ENCODE data around the gene GJB1.
"Not testable (repeated sequence)": the region's sequence is repeated elsewhere in the genome, so short reads cannot be mapped to it uniquely, and the experiment has no call there.

Gene GJB1

GRCh38 chrX:71222929-71223328, at the start of gene GJB1:
Gene GJB1, plus strand, starts transcription at chrX:71223224. Its CDS starts 484 bp downstream, at chrX:71223708.
- no peak for DNase-seq
- no peak for TF ChIP-seq GATA1 (IDR thresholded peaks at IDR 0.05; ENCODE audit: low read depth, low read length)
- no peak for TF ChIP-seq POLR2A (IDR thresholded peaks at IDR 0.05; ENCODE audit: low read length)

- TF ChIP-seq POLR2A (IDR thresholded peaks at IDR 0.05; ENCODE audit: low read length) (no peak), GATA1 (IDR thresholded peaks at IDR 0.05; ENCODE audit: low read depth, low read length) (no peak)
- DNase-seq: no peak
These were observed 49.6 kb upstream of the GJB1 start for GRCh38 chrX:71173440-71173839.

- TF ChIP-seq GATA1 (IDR thresholded peaks at IDR 0.05; ENCODE audit: low read depth, low read length): no peak
- TF ChIP-seq POLR2A (IDR thresholded peaks at IDR 0.05; ENCODE audit: low read length): no peak
- DNase-seq: no peak
These were observed 48.2 kb upstream of the GJB1 start for GRCh38 chrX:71174795-71175194.

- TF ChIP-seq POLR2A (IDR thresholded peaks at IDR 0.05; ENCODE audit: low read length) (no peak), GATA1 (IDR thresholded peaks at IDR 0.05; ENCODE audit: low read depth, low read length) (no peak)
- no peak for DNase-seq
These were observed 47.5 kb upstream of the GJB1 start for GRCh38 chrX:71175531-71175930.

- DNase-seq: peak; percentile 3 to 13
- TF ChIP-seq POLR2A (IDR thresholded peaks at IDR 0.05; ENCODE audit: low read length) (no peak), GATA1 (IDR thresholded peaks at IDR 0.05; ENCODE audit: low read depth, low read length) (no peak)
These were observed 45.7 kb upstream of the GJB1 start for GRCh38 chrX:71177327-71177726.

GRCh38 chrX:71178908-71179307, 44.1 kb upstream of the GJB1 start:
- TF ChIP-seq POLR2A (IDR thresholded peaks at IDR 0.05; ENCODE audit: low read length) (no peak), GATA1 (IDR thresholded peaks at IDR 0.05; ENCODE audit: low read depth, low read length) (no peak)
- peak; percentile 73 to 86 for DNase-seq

GRCh38 chrX:71180579-71181265, 42.3 kb upstream of the GJB1 start:
- DNase-seq: not testable (repeated sequence)

GRCh38 chrX:71181558-71181909, 41.5 kb upstream of the GJB1 start:
- TF ChIP-seq GATA1 (IDR thresholded peaks at IDR 0.05; ENCODE audit: low read depth, low read length): no peak
- peak; percentile 48 to 65 for DNase-seq

GRCh38 chrX:71181910-71182799, 40.9 kb upstream of the GJB1 start:
- peak; percentile 92 to 94 for DNase-seq
- TF ChIP-seq GATA1 (IDR thresholded peaks at IDR 0.05; ENCODE audit: low read depth, low read length): no peak
- peak; percentile 86 for TF ChIP-seq POLR2A (IDR thresholded peaks at IDR 0.05; ENCODE audit: low read length)

- DNase-seq: no peak
- TF ChIP-seq GATA1 (IDR thresholded peaks at IDR 0.05; ENCODE audit: low read depth, low read length): no peak
- no peak for TF ChIP-seq POLR2A (IDR thresholded peaks at IDR 0.05; ENCODE audit: low read length)
These were observed 40.2 kb upstream of the GJB1 start for GRCh38 chrX:71182871-71183270.

GRCh38 chrX:71183341-71183740, 39.7 kb upstream of the GJB1 start:
- DNase-seq: no peak
- no peak for TF ChIP-seq GATA1 (IDR thresholded peaks at IDR 0.05; ENCODE audit: low read depth, low read length)
- TF ChIP-seq POLR2A (IDR thresholded peaks at IDR 0.05; ENCODE audit: low read length): no peak

GRCh38 chrX:71184092-71184491, 38.9 kb upstream of the GJB1 start:
- DNase-seq: no peak
- no peak for TF ChIP-seq POLR2A (IDR thresholded peaks at IDR 0.05; ENCODE audit: low read length)
- no peak for TF ChIP-seq GATA1 (IDR thresholded peaks at IDR 0.05; ENCODE audit: low read depth, low read length)

GRCh38 chrX:71184803-71185495, 38.1 kb upstream of the GJB1 start:
- TF ChIP-seq POLR2A (IDR thresholded peaks at IDR 0.05; ENCODE audit: low read length) (no peak), GATA1 (IDR thresholded peaks at IDR 0.05; ENCODE audit: low read depth, low read length) (no peak)
- DNase-seq: no peak

GRCh38 chrX:71191248-71191647, 31.8 kb upstream of the GJB1 start:
- TF ChIP-seq GATA1 (IDR thresholded peaks at IDR 0.05; ENCODE audit: low read depth, low read length) (no peak), POLR2A (IDR thresholded peaks at IDR 0.05; ENCODE audit: low read length) (no peak)
- DNase-seq: no peak
